NOMO-1 treated with dmso at 0.1 percent for 144 hours (cell line): ENCODE measurements around the gene PPP2R5E.
A peak's percentile ranks its signal among the peaks of the same experiment; 100 is the strongest.

ENCODE experiments used
- DNase-seq: peaks from one replicate; lab custom pipeline; 2025; ENCODE audit not compliant: unreplicated experiment; lab: John Stamatoyannopoulos, UW

The PPP2R5E gene

GRCh38 chr14:63472986-63473788 is 70.0 kb downstream of the PPP2R5E start:
- peak; percentile 37 for DNase-seq

- DNase-seq: no peak
Observed at GRCh38 chr14:63470962-63471793, 72.0 kb downstream of the PPP2R5E start.

- no peak for DNase-seq
Observed at GRCh38 chr14:63468294-63468693, 74.9 kb downstream of the PPP2R5E start.

- DNase-seq: no peak
Observed at GRCh38 chr14:63467440-63468072, 75.6 kb downstream of the PPP2R5E start.

GRCh38 chr14:63465347-63465746 is 77.8 kb downstream of the PPP2R5E start:
- no peak for DNase-seq

- DNase-seq: no peak
Observed at GRCh38 chr14:63460680-63461369, 82.4 kb downstream of the PPP2R5E start.

GRCh38 chr14:63459738-63460137 is 83.4 kb downstream of the PPP2R5E start:
- no peak for DNase-seq

- DNase-seq: no peak
Observed at GRCh38 chr14:63457498-63457897, 85.7 kb downstream of the PPP2R5E start.

- DNase-seq: no peak
Observed at GRCh38 chr14:63454863-63455622, 88.1 kb downstream of the PPP2R5E start.

- no peak for DNase-seq
Observed at GRCh38 chr14:63454436-63454835, 88.7 kb downstream of the PPP2R5E start.

GRCh38 chr14:63453443-63453936 is 89.7 kb downstream of the PPP2R5E start:
- no peak for DNase-seq

- DNase-seq: no peak
Observed at GRCh38 chr14:63452796-63453195, 90.4 kb downstream of the PPP2R5E start.

- DNase-seq: no peak
Observed at GRCh38 chr14:63448841-63449240, 94.3 kb downstream of the PPP2R5E start.

GRCh38 chr14:63444588-63444987 is 98.6 kb downstream of the PPP2R5E start:
- no peak for DNase-seq

GRCh38 chr14:63443988-63444387 is 99.2 kb downstream of the PPP2R5E start:
- no peak for DNase-seq

- no peak for DNase-seq
Observed at GRCh38 chr14:63443361-63443760, 99.8 kb downstream of the PPP2R5E start.

- no peak for DNase-seq
Observed at GRCh38 chr14:63438065-63438757, 105.0 kb downstream of the PPP2R5E start.

- no peak for DNase-seq
Observed at GRCh38 chr14:63436286-63437098, 106.7 kb downstream of the PPP2R5E start.

GRCh38 chr14:63435838-63436237 is 107.3 kb downstream of the PPP2R5E start:
- DNase-seq: no peak
